ENCODE data around the gene PRKCD.

DNA sequence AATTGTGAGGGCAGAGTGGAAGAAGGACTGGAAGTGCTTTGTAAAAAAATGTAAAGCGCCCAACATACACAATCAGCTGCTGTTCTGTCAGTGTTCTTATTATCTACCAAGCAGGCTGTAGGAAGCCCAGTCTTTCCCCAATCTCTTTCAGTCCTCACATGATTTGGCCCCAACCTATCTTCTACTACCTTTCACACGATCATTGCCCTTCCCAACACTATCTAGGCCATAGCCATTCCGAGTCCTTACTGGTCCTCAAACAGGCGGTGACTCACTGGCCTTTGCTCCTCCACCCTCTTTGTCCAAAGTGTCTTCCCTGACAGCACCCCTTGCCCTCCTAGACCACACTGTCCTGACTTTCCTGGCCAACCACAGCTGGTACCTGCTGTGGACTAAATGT is 29.9 kb upstream of the PRKCD start:
- TF ChIP-seq, protein P1, sequence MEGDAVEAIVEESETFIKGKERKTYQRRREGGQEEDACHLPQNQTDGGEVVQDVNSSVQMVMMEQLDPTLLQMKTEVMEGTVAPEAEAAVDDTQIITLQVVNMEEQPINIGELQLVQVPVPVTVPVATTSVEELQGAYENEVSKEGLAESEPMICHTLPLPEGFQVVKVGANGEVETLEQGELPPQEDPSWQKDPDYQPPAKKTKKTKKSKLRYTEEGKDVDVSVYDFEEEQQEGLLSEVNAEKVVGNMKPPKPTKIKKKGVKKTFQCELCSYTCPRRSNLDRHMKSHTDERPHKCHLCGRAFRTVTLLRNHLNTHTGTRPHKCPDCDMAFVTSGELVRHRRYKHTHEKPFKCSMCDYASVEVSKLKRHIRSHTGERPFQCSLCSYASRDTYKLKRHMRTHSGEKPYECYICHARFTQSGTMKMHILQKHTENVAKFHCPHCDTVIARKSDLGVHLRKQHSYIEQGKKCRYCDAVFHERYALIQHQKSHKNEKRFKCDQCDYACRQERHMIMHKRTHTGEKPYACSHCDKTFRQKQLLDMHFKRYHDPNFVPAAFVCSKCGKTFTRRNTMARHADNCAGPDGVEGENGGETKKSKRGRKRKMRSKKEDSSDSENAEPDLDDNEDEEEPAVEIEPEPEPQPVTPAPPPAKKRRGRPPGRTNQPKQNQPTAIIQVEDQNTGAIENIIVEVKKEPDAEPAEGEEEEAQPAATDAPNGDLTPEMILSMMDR (IDR thresholded peaks at IDR 0.05), result no peak
- no peak for TF ChIP-seq ZFX (IDR thresholded peaks at IDR 0.05; ENCODE audit: borderline replicate concordance)
